CD4-positive, alpha-beta T cell (primary cell): ENCODE results near the gene MYO3B. TPM values are rescaled to one million over a fixed set of nuclear protein-coding genes. Genes with fewer than 3 reads are reported as not detected.

ENCODE experiments used
- ATAC-seq: fragments of 200-7000 bp; cut with Tn5 transposase; one replicate; pipeline ENCODE4 v1.10.0; 2022; ENCODE audit warnings: mild to moderate bottlenecking; ENCODE audit not compliant: poor library complexity
- CTCF ChIA-PET: fragments of 350-600 bp; sonication (Branson Sonifier 250); formaldehyde crosslinking; loops from one replicate; lab custom pipeline; 2021; ENCODE audit warnings: antibody characterized with exemption, inconsistent platforms; lab: Charles Lee
- POLR2A ChIA-PET: fragments of 350-600 bp; sonication (Branson Sonifier 250); formaldehyde crosslinking; loops from one replicate; lab custom pipeline; 2021; ENCODE audit warnings: antibody characterized with exemption, inconsistent platforms; lab: Charles Lee
- DNase-seq, 14 experiments: peaks; one replicate each; pipeline ENCODE4 v3.0.0-alpha.2; 2013 to 2020; ENCODE audit warnings: mixed read lengths in 2 of 14
- H3K27ac ChIP-seq, 2 donors: one replicate each; pipeline versions ENCODE4 v1.5.1 to v1.7.0; 2013; ENCODE audit warnings: low read length in 2 of 2, low read depth in 1 of 2, mild to moderate bottlenecking in 1 of 2
- H3K27me3 ChIP-seq, 2 experiments: 1 replicate in 1 of 2; 2 replicates in 1 of 2; pipeline versions ENCODE4 v1.6.1 to v1.7.0; 2013; ENCODE audit warnings: low read length in 2 of 2, control low read depth in 1 of 2, mild to moderate bottlenecking in 1 of 2, moderate library complexity in 1 of 2; ENCODE audit not compliant: insufficient read depth in 2 of 2, control insufficient read depth in 1 of 2
- H3K36me3 ChIP-seq: one replicate; pipeline ENCODE4 v1.6.1; 2013; ENCODE audit warnings: low read length, control low read depth; ENCODE audit not compliant: insufficient read depth
- H3K4me1 ChIP-seq: one replicate; pipeline ENCODE4 v1.6.1; 2013; ENCODE audit warnings: low read length, control low read depth; ENCODE audit not compliant: insufficient read depth
- H3K4me3 ChIP-seq: one replicate; pipeline ENCODE4 v1.5.1; 2013; ENCODE audit warnings: mild to moderate bottlenecking, low read length, moderate library complexity
- H3K9me3 ChIP-seq, 2 experiments: 1 replicate in 1 of 2; 2 replicates in 1 of 2; pipeline versions ENCODE4 v1.6.1 to v1.7.0; 2013; ENCODE audit warnings: low read length in 2 of 2, mild to moderate bottlenecking in 2 of 2, control low read depth in 1 of 2, moderate library complexity in 1 of 2; ENCODE audit not compliant: control insufficient read depth in 1 of 2, insufficient read depth in 1 of 2
- H3K27ac Mint-ChIP-seq: one replicate; pipeline ENCODE4 v1.8.0; 2020; ENCODE audit warnings: mixed read lengths
- H3K27me3 Mint-ChIP-seq: one replicate; pipeline ENCODE4 v1.8.0; 2021; ENCODE audit warnings: mixed read lengths
- H3K36me3 Mint-ChIP-seq: one replicate; pipeline ENCODE4 v1.8.0; 2021; ENCODE audit warnings: low read depth, mixed read lengths
- H3K4me1 Mint-ChIP-seq: one replicate; pipeline ENCODE4 v1.8.0; 2021; ENCODE audit warnings: low read depth, mixed read lengths
- H3K4me3 Mint-ChIP-seq: one replicate; pipeline ENCODE4 v1.8.0; 2020; ENCODE audit warnings: mild to moderate bottlenecking, mixed read lengths
- H3K9me3 Mint-ChIP-seq: one replicate; pipeline ENCODE4 v1.8.0; 2020; ENCODE audit warnings: mixed read lengths
- CTCF ChIP-seq: fragments of 200-600 bp; IDR thresholded peaks from one replicate; pipeline ENCODE4 v1.8.0; 2022; ENCODE audit warnings: antibody characterized with exemption, mild to moderate bottlenecking
- intact Hi-C, 2 experiments: fragments of 100-400 bp; cut with DNase I in 1 of 2; cut with micrococcal nuclease in 1 of 2; formaldehyde crosslinking; loops; one replicate each; pipeline versions ENCODE4 v1.15.1 to v1.9.0; 2023 to 2025; cut with DNase I, micrococcal nuclease
- total RNA-seq, 174 experiments: library from RNA in 2 of 174; stranded (reverse) in 2 of 174; gene quantifications; one replicate each; pipeline ENCODE4 v1.2.3 and lab custom pipeline; 2021 to 2026

MYO3B gene
- total RNA-seq, 2 experiments from 2014 or later, result not detected

- Histone ChIP-seq H3K27ac (no peak overlapping the region), H3K4me3 (no peak overlapping the region), H3K4me1 (no peaks in the 10 kb centered on the region), H3K36me3 (no peaks in the 10 kb centered on the region), H3K27me3 (no peaks in the 10 kb centered on the region), H3K9me3 (no peaks in the 10 kb centered on the region)
- intact Hi-C loops, result loop anchor here (5.0 to 10.0 kb wide), 2 partner anchors 576 to 578 kb away; partner anchors contain the start of gene GAD1 (in 1 of the 2)
- no peak for DNase-seq
- ATAC-seq, result no peak
- H3K4me3 Mint-ChIP-seq, result no peak overlapping the region
- no peak for TF ChIP-seq CTCF
- peaks cover 27% of the 10 kb centered on the region for H3K27me3 Mint-ChIP-seq
- H3K4me1 Mint-ChIP-seq, result no peaks in the 10 kb centered on the region
- no peaks in the 10 kb centered on the region for H3K9me3 Mint-ChIP-seq
- ChIA-PET CTCF (interaction anchor here (0.7 kb wide), 1 partner anchor 1943 kb away, joined by 3 read pairs; no protein-coding TSS in a partner anchor), POLR2A (no interaction called here)
- H3K36me3 Mint-ChIP-seq, result no peaks in the 10 kb centered on the region
- no peak overlapping the region for H3K27ac Mint-ChIP-seq
Observed at GRCh38 chr2:170236680-170237047, 58.7 kb downstream of the MYO3B start.

GRCh38 chr2:170237572-170238120 is 59.7 kb downstream of the MYO3B start:
- Histone ChIP-seq H3K27me3 (no peaks in the 10 kb centered on the region), H3K27ac (no peak overlapping the region), H3K36me3 (no peaks in the 10 kb centered on the region), H3K4me1 (no peaks in the 10 kb centered on the region), H3K9me3 (no peaks in the 10 kb centered on the region), H3K4me3 (no peak overlapping the region)
- Mint-ChIP-seq H3K4me1 (no peaks in the 10 kb centered on the region), H3K4me3 (no peak overlapping the region), H3K36me3 (no peaks in the 10 kb centered on the region), H3K9me3 (no peaks in the 10 kb centered on the region), H3K27ac (no peak overlapping the region), H3K27me3 (peaks cover 30% of the 10 kb centered on the region)
- ATAC-seq (no peak), DNase-seq (no peak)
- POLR2A ChIA-PET, result no interaction called here
- intact Hi-C loops, result loop anchor here (5.0 to 10.0 kb wide), 2 partner anchors 575 to 577 kb away; partner anchors contain the start of gene GAD1 (in 1 of the 2)
- CTCF ChIA-PET, result interaction anchor here (0.7 kb wide), 1 partner anchor 1944 kb away, joined by 3 read pairs; no protein-coding TSS in a partner anchor
- no peak for TF ChIP-seq CTCF

GRCh38 chr2:170238776-170239175 is 60.8 kb downstream of the MYO3B start:
- Histone ChIP-seq H3K27ac (no peak overlapping the region), H3K9me3 (no peaks in the 10 kb centered on the region), H3K4me3 (no peak overlapping the region), H3K4me1 (no peaks in the 10 kb centered on the region), H3K36me3 (no peaks in the 10 kb centered on the region), H3K27me3 (peaks cover 0 to under 1% of the 10 kb centered on the region in 2 experiments)
- no peaks in the 10 kb centered on the region for H3K36me3 Mint-ChIP-seq
- no peak overlapping the region for H3K27ac Mint-ChIP-seq
- no peak for ATAC-seq
- ChIA-PET CTCF (no interaction called here), POLR2A (no interaction called here)
- TF ChIP-seq CTCF, result no peak
- intact Hi-C loops, result loop anchor here (5.0 to 10.0 kb wide), 2 partner anchors 574 to 576 kb away; partner anchors contain the start of gene GAD1 (in 1 of the 2)
- H3K27me3 Mint-ChIP-seq, result peaks cover 38% of the 10 kb centered on the region
- no peaks in the 10 kb centered on the region for H3K4me1 Mint-ChIP-seq
- H3K4me3 Mint-ChIP-seq, result no peak overlapping the region
- H3K9me3 Mint-ChIP-seq, result no peaks in the 10 kb centered on the region
- no peak for DNase-seq
